ENCODE measurements around the gene PTMA. TPM values are rescaled to one million over a fixed set of nuclear protein-coding genes. Genes with fewer than 3 reads are reported as not detected.

Gene PTMA
- total and polyA plus RNA-seq, 9 of the 15 experiments (the other 6 are each of a cell fraction or from before 2014, with no cell fraction given): 429 to 2,322 (median 1,578) TPM

DNA sequence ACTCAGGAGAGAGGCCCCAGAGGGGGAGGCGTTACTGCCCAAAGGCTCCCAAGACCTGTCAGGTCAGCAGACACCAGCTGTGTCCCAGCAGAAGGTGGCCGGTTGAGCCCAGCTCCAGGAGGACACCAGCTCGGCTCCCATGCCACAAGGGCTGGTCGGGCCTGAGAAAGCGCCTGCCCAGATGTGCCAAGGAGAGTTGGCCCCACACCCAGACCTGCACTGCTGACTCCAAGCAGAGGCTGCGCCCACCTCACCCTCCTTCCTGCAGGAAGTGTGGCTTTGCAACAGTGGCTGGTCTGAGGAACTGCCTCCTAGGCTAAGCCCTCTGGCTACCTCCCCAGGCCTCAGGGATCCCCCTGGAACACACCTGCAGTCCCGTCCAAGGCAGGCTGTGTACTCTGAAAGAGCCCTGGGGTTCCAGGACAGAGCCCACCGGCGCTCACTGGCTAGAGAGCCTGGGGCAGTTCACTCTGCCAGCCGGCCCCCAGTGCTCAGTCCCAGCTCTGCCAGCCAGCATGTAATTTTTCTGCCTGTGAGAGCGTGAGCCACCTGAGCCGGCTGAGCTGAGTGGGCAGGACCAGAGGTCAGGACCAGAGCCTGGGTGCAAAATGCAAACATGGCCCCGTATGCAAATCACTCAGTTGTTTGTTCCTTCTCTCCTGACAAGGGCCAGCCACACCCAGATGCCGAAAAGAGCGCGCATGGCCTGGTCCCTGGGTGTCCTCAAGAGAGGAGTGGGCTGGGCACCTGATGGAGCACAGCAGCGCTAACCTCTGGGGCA, 36.9 kb upstream of the PTMA start (continued):
- TF ChIP-seq, protein P1, sequence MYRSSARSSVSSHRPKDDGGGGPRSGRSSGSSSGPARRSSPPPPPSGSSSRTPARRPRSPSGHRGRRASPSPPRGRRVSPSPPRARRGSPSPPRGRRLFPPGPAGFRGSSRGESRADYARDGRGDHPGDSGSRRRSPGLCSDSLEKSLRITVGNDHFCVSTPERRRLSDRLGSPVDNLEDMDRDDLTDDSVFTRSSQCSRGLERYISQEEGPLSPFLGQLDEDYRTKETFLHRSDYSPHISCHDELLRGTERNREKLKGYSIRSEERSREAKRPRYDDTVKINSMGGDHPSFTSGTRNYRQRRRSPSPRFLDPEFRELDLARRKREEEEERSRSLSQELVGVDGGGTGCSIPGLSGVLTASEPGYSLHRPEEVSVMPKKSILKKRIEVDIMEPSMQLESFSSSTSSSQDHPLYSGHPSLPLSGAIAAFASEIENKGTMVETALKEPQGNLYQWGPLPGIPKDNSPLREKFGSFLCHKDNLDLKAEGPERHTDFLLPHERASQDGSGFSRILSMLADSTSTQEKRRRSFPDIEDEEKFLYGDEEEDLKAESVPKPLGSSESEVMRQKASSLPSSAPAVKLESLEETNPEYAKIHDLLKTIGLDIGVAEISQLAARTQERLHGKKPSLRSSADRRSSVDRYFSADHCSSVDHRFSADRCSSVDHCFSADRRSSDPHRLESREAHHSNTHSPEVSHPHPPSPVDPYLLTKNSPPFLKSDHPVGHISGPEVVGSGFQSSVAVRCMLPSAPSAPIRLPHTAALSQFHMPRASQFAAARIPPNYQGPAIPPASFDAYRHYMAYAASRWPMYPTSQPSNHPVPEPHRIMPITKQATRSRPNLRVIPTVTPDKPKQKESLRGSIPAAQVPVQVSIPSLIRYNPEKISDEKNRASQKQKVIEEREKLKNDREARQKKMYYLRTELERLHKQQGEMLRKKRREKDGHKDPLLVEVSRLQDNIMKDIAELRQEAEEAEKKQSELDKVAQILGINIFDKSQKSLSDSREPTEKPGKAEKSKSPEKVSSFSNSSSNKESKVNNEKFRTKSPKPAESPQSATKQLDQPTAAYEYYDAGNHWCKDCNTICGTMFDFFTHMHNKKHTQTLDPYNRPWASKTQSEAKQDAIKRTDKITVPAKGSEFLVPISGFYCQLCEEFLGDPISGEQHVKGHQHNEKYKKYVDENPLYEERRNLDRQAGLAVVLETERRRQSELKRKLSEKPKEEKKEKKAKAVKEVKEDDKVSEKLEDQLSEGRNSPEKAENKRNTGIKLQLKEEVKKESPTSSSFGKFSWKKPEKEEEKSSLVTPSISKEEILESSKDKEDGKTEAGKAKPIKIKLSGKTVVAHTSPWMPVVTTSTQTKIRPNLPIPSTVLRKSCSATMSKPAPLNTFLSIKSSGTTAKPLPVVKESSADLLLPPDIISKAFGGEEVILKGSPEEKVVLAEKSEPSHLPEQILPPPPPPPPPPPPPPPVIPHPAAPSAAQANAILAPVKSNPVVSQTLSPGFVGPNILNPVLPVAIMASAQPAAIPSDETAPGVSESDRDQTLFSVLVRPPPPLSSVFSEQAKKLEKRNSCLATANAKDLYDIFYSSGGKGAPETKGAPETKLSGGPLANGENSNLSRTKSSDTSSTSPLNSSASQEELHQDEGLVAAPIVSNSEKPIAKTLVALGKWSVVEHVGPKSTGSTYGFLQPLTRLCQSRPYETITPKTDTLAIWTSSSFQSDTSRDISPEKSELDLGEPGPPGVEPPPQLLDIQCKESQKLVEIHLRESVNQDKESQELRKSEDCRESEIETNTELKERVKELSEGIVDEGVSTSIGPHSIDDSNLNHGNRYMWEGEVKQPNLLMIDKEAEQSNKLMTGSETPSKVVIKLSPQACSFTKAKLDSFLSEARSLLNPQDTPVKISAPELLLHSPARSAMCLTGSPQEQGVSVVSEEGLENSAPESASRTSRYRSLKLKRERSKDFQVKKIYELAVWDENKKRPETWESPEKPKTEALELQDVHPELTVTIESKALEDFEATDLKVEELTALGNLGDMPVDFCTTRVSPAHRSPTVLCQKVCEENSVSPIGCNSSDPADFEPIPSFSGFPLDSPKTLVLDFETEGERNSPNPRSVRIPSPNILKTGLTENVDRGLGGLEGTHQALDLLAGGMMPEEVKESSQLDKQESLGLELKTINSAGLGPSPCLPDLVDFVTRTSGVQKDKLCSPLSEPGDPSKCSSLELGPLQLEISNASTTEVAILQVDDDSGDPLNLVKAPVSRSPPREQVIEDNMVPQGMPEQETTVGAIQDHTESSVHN (IDR thresholded peaks at IDR 0.05; ENCODE audit: borderline replicate concordance in 1 of 2, low read depth in 1 of 2): no peak
- no peak for TF ChIP-seq ZNF551 (CRISPR knock-in tag; IDR thresholded peaks at IDR 0.05)
- TF ChIP-seq ZNF408 (CRISPR knock-in tag; IDR thresholded peaks at IDR 0.05; ENCODE audit: low read depth): no peak
- no peak for TF ChIP-seq FOXM1 (IDR thresholded peaks at IDR 0.05; ENCODE audit: low read depth)
- no peak for TF ChIP-seq FOXM1 (CRISPR knock-in tag; IDR thresholded peaks at IDR 0.05; ENCODE audit: low read depth)
- no peak for TF ChIP-seq JUN (IDR thresholded peaks at IDR 0.05; ENCODE audit: borderline replicate concordance, low read depth, low read length)
- no peak for TF ChIP-seq JUN (CRISPR knock-in tag; IDR thresholded peaks at IDR 0.05; ENCODE audit: borderline replicate concordance)
- no peak for TF ChIP-seq ZNF253 (CRISPR knock-in tag; conservative IDR thresholded peaks at IDR 0.05)
- TF ChIP-seq, protein P2, sequence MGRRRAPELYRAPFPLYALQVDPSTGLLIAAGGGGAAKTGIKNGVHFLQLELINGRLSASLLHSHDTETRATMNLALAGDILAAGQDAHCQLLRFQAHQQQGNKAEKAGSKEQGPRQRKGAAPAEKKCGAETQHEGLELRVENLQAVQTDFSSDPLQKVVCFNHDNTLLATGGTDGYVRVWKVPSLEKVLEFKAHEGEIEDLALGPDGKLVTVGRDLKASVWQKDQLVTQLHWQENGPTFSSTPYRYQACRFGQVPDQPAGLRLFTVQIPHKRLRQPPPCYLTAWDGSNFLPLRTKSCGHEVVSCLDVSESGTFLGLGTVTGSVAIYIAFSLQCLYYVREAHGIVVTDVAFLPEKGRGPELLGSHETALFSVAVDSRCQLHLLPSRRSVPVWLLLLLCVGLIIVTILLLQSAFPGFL (CRISPR knock-in tag; IDR thresholded peaks at IDR 0.05): no peak
- no peak for TF ChIP-seq ETS1 (conservative IDR thresholded peaks at IDR 0.05; ENCODE audit: control insufficient read depth, low read depth, low read length)
- TF ChIP-seq TAF15 (IDR thresholded peaks at IDR 0.05; ENCODE audit: low read depth, low read length): no peak
- TF ChIP-seq, protein P3, sequence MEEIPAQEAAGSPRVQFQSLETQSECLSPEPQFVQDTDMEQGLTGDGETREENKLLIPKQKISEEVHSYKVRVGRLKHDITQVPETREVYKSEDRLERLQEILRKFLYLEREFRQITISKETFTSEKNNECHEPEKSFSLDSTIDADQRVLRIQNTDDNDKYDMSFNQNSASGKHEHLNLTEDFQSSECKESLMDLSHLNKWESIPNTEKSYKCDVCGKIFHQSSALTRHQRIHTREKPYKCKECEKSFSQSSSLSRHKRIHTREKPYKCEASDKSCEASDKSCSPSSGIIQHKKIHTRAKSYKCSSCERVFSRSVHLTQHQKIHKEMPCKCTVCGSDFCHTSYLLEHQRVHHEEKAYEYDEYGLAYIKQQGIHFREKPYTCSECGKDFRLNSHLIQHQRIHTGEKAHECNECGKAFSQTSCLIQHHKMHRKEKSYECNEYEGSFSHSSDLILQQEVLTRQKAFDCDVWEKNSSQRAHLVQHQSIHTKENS (CRISPR knock-in tag; IDR thresholded peaks at IDR 0.05): no peak
- no peak for TF ChIP-seq SMAD1 (IDR thresholded peaks at IDR 0.05; ENCODE audit: low read depth, low read length, partially characterized antibody)

Measured in K562 (cell line).